ENCODE data around the gene KIF26A. TPM values are rescaled to one million over a fixed set of nuclear protein-coding genes. Genes with fewer than 3 reads are reported as not detected.

The KIF26A gene
- polyA plus RNA-seq, 1 experiment = 0.10 TPM

- no peak for TF ChIP-seq CTCF (IDR thresholded peaks at IDR 0.05; ENCODE audit: insufficient read depth, low read depth, low read length)
- DNase-seq (ENCODE audit: low read depth) = no peak
- POLR2A ChIA-PET = no interaction called here
- Histone ChIP-seq H3K4me3 (ENCODE audit: low read depth, low read length) (no peak overlapping the region), H3K36me3 (ENCODE audit: control insufficient read depth, insufficient read depth, low read length) (no peaks in the 10 kb centered on the region), H3K27me3 (ENCODE audit: control insufficient read depth, insufficient read depth, low read length) (no peaks in the 10 kb centered on the region)
- CTCF ChIA-PET = interaction anchor here (1.1 kb wide), 1 partner anchor 453 kb away, joined by 3 read pairs; no protein-coding TSS in a partner anchor
Observed at GRCh38 chr14:104111301-104112112, 26.9 kb upstream of the KIF26A start.

- POLR2A ChIA-PET = no interaction called here
- no peak for TF ChIP-seq CTCF (IDR thresholded peaks at IDR 0.05; ENCODE audit: insufficient read depth, low read depth, low read length)
- CTCF ChIA-PET = interaction anchor here (1.1 kb wide), 1 partner anchor 452 kb away, joined by 3 read pairs; no protein-coding TSS in a partner anchor
- Histone ChIP-seq H3K4me3 (ENCODE audit: low read depth, low read length) (no peak overlapping the region), H3K27me3 (ENCODE audit: control insufficient read depth, insufficient read depth, low read length) (no peaks in the 10 kb centered on the region), H3K36me3 (ENCODE audit: control insufficient read depth, insufficient read depth, low read length) (no peaks in the 10 kb centered on the region)
- DNase-seq (ENCODE audit: low read depth) = no peak
Observed at GRCh38 chr14:104112113-104112505, 26.3 kb upstream of the KIF26A start.

GRCh38 chr14:104112609-104113571 is 25.5 kb upstream of the KIF26A start:
- no peak for TF ChIP-seq CTCF (IDR thresholded peaks at IDR 0.05; ENCODE audit: insufficient read depth, low read depth, low read length)
- Histone ChIP-seq H3K27me3 (ENCODE audit: control insufficient read depth, insufficient read depth, low read length) (peaks cover 3% of the 10 kb centered on the region; the same call in 1 of the 2 replicates), H3K36me3 (ENCODE audit: control insufficient read depth, insufficient read depth, low read length) (no peaks in the 10 kb centered on the region), H3K4me3 (ENCODE audit: low read depth, low read length) (no peak overlapping the region)
- ChIA-PET CTCF (interaction anchor here (1.1 kb wide), 1 partner anchor 451 kb away, joined by 3 read pairs; no protein-coding TSS in a partner anchor), POLR2A (no interaction called here)
- DNase-seq (ENCODE audit: low read depth) = no peak

- CTCF ChIA-PET = no interaction called here
- POLR2A ChIA-PET = no interaction called here
- Histone ChIP-seq H3K27me3 (ENCODE audit: control insufficient read depth, insufficient read depth, low read length) (peaks cover 10% of the 10 kb centered on the region; the same call in 1 of the 2 replicates), H3K36me3 (ENCODE audit: control insufficient read depth, insufficient read depth, low read length) (no peaks in the 10 kb centered on the region), H3K4me3 (ENCODE audit: low read depth, low read length) (no peak overlapping the region)
- TF ChIP-seq CTCF (IDR thresholded peaks at IDR 0.05; ENCODE audit: insufficient read depth, low read depth, low read length) = no peak
- DNase-seq (ENCODE audit: low read depth) = no peak
Observed at GRCh38 chr14:104113631-104114420, 24.6 kb upstream of the KIF26A start.
